ENCODE results near the gene SOAT2.

- TF ChIP-seq CTCF (IDR thresholded peaks at IDR 0.05; ENCODE audit: low read depth, low read length, missing input control) (no peak), YY1 (IDR thresholded peaks at IDR 0.05) (no peak), RAD21 (IDR thresholded peaks at IDR 0.05) (no peak), FOXA2 (IDR thresholded peaks at IDR 0.05) (no peak), SP1 (IDR thresholded peaks at IDR 0.05) (no peak), MAX (IDR thresholded peaks at IDR 0.05) (no peak), ATF3 (IDR thresholded peaks at IDR 0.05) (no peak), EGR1 (IDR thresholded peaks at IDR 0.05; ENCODE audit: low read depth in 2 of 2) (no peak), JUND (IDR thresholded peaks at IDR 0.05) (no peak), REST (IDR thresholded peaks at IDR 0.05) (no peak)
- TF ChIP-seq, protein P1, sequence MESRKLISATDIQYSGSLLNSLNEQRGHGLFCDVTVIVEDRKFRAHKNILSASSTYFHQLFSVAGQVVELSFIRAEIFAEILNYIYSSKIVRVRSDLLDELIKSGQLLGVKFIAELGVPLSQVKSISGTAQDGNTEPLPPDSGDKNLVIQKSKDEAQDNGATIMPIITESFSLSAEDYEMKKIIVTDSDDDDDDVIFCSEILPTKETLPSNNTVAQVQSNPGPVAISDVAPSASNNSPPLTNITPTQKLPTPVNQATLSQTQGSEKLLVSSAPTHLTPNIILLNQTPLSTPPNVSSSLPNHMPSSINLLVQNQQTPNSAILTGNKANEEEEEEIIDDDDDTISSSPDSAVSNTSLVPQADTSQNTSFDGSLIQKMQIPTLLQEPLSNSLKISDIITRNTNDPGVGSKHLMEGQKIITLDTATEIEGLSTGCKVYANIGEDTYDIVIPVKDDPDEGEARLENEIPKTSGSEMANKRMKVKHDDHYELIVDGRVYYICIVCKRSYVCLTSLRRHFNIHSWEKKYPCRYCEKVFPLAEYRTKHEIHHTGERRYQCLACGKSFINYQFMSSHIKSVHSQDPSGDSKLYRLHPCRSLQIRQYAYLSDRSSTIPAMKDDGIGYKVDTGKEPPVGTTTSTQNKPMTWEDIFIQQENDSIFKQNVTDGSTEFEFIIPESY (IDR thresholded peaks at IDR 0.05) = no peak
These were observed 44.4 kb upstream of the SOAT2 start for GRCh38 chr12:53058674-53059433.
